ENCODE results near the gene LBH. TPM values are rescaled to one million over a fixed set of nuclear protein-coding genes. Genes with fewer than 3 reads are reported as not detected.
"Not testable (repeated sequence)": the region's sequence is repeated elsewhere in the genome, so short reads cannot be mapped to it uniquely, and the experiment has no call there.

LBH gene
- total RNA-seq, 3 donors from 2014 or later, result 18.2 to 153 (median 87.2) TPM

GRCh38 chr2:30266051-30266621 is 34.8 kb downstream of the LBH start:
- Histone ChIP-seq H3K36me3 (no peaks in the 10 kb centered on the region), H3K27ac (peak overlapping the region in 1 of 2 donors; percentile 53), H3K27me3 (no peaks in the 10 kb centered on the region), H3K9me3 (peaks cover 0 to 7% of the 10 kb centered on the region in 2 donors), H3K4me3 (no peak overlapping the region), H3K4me1 (no peaks in the 10 kb centered on the region)
- DNase-seq (ENCODE audit: low spot score in 2 of 2), result no peak
- TF ChIP-seq POLR2A (IDR thresholded peaks at IDR 0.05) (no peak), POLR2AphosphoS5 (IDR thresholded peaks at IDR 0.05) (no peak), CTCF (IDR thresholded peaks at IDR 0.05) (no peak)
- intact Hi-C loops (cut with DNase I; ENCODE audit: low total_unique reads), result no loop called here

DNA sequence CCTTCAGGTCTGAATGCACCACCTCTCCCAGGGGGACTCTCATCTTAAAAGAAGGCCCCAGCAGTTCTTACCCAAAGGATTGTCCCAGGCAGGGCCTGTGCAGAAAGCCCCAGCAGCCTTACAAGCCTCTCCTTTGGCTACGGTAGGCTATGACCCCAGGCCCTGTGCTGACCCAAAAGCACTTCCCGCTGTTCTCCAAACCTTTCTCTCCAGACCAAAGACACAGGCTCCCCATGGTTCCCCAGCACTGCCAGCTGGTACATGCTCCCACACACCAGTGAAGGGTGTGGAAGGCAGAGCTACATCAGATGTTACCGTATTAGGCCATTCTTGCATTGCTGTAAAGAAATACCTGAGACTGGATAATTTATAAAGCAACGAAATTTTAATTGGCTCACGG is 35.4 kb downstream of the LBH start:
- Histone ChIP-seq H3K27ac (no peak overlapping the region), H3K9me3 (peaks cover 0 to 6% of the 10 kb centered on the region in 2 donors), H3K27me3 (no peaks in the 10 kb centered on the region), H3K4me3 (no peak overlapping the region), H3K36me3 (no peaks in the 10 kb centered on the region), H3K4me1 (no peaks in the 10 kb centered on the region)
- TF ChIP-seq POLR2A (IDR thresholded peaks at IDR 0.05) (no peak), POLR2AphosphoS5 (IDR thresholded peaks at IDR 0.05) (no peak), CTCF (IDR thresholded peaks at IDR 0.05) (no peak)
- intact Hi-C loops (cut with DNase I; ENCODE audit: low total_unique reads), result no loop called here
- DNase-seq (ENCODE audit: low spot score in 2 of 2), result no peak

GRCh38 chr2:30267161-30267975 is 36.0 kb downstream of the LBH start:
- H3K36me3 ChIP-seq, result no peaks in the 10 kb centered on the region
- H3K27me3 ChIP-seq, result no peaks in the 10 kb centered on the region
- no peaks in the 10 kb centered on the region for H3K4me1 ChIP-seq
- TF ChIP-seq CTCF (IDR thresholded peaks at IDR 0.05), result no peak
- no peak for TF ChIP-seq POLR2A (IDR thresholded peaks at IDR 0.05)
- no peak for TF ChIP-seq POLR2AphosphoS5 (IDR thresholded peaks at IDR 0.05)
- DNase-seq (ENCODE audit: low spot score in 2 of 2), result no peak
- no peak overlapping the region for H3K27ac ChIP-seq
- intact Hi-C loops (cut with DNase I; ENCODE audit: low total_unique reads), result no loop called here
- H3K4me3 ChIP-seq, result no peak overlapping the region
- no peaks in the 10 kb centered on the region for H3K9me3 ChIP-seq

- Histone ChIP-seq H3K4me3 (no peak overlapping the region), H3K36me3 (no peaks in the 10 kb centered on the region), H3K4me1 (no peaks in the 10 kb centered on the region), H3K27me3 (no peaks in the 10 kb centered on the region), H3K9me3 (no peaks in the 10 kb centered on the region), H3K27ac (no peak overlapping the region)
- DNase-seq (ENCODE audit: low spot score in 2 of 2), result no peak
- TF ChIP-seq CTCF (IDR thresholded peaks at IDR 0.05) (no peak), POLR2AphosphoS5 (IDR thresholded peaks at IDR 0.05) (no peak), POLR2A (IDR thresholded peaks at IDR 0.05) (no peak)
- intact Hi-C loops (cut with DNase I; ENCODE audit: low total_unique reads), result no loop called here
Observed at GRCh38 chr2:30268296-30268871, 37.0 kb downstream of the LBH start.

GRCh38 chr2:30269114-30269770 is 37.9 kb downstream of the LBH start:
- H3K4me1 ChIP-seq; H3K4me3 ChIP-seq; H3K36me3 ChIP-seq; H3K27ac ChIP-seq; H3K27me3 ChIP-seq; intact Hi-C loops (cut with DNase I; ENCODE audit: low total_unique reads); DNase-seq (ENCODE audit: low spot score in 2 of 2); H3K9me3 ChIP-seq: not testable (repeated sequence)
